GDM1 (cell line): ENCODE data around the gene COL4A2.
A peak's percentile ranks its signal among the peaks of the same experiment; 100 is the strongest.
"Not testable (repeated sequence)": the region's sequence is repeated elsewhere in the genome, so short reads cannot be mapped to it uniquely, and the experiment has no call there.

Experiments used
- DNase-seq: peaks from one replicate; lab custom pipeline; 2025; lab: John Stamatoyannopoulos, UW

The COL4A2 gene

DNA sequence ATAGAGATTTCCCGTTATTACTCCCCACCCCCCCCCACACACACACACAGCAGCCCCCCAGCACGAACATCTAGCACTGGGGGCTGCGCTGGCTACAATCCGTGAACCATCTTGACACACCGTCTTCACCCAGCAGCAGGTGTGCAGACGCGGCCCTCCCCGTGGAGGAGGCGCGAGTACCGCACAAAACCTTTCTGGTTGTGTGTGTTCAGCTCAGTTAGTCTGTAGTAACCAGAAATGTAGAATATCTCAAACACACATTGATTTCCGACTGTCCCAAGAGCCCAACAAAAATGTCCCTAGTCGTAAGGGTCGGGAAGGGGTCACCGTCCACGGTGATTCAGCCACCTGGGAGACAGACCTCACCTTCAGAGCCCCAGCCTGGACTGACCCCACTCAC lies 131.7 kb downstream of the COL4A2 start:
- no peak for DNase-seq

DNA sequence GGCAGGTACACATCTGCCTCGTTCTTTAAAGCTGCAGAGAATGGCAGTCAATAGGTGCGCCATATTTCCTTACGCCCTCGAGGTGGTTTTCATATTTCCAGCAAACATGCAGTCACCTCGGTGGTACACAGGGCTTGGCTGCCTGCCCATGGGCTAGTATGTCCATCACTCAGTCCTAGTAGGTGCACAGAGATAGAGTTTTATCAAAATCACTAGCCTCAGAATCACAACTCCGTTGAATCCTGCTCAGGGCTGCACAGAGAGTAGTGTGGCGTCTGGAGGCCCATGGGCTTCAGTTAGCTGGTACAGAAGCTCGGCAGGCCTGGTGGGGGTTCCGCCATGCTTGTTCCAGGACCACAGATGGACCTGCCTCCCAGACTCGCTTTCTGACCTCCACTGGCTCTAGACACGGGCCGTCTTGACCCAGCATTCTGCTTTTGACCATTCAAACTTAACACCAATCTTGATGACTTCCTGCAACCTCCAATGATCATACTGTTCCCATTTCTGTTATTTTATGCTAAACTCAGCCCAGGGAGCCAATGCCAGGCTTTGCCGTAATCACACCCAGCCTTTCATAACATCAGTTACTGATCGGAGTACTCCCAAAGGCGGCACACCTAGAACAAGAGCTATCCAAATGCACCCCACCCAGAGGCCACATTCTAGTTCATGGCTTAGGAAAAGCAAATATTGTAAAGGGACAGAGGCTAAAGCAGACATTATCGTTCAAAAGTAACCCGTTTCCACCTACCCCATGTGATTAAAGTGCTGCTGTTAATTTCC lies 134.1 kb downstream of the COL4A2 start:
- DNase-seq: no peak

DNA sequence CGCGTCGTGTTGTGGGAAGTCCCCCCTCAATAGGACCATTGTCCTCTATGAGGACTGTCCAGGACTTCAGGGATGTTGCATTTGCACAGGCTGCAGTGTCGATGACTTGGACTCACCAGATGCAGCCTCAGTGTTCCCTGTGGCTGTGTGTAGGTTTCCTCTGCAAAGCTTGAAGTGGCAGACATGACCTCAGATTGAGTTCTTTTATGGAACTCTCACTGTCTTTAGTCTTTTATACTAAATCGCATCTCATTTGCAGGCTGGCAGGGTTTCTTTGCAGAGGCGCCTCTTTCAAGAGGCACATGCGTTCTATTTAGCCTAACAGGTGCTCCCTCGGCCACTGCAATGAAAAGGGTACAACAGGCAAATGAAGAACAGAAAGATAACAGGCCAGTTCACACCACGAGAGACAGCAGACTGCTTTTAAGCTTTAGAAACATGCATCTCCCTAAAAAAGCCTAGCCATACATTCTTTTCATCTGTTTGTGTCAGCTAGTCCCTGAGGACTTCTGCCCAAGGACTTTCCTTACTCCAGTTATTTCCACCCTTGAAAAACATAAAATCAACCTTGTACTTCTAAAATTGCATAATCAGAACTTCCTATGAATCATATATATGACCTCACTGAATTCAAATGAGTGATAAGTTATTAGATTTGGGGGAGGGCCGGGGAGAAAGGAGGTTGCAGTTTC lies 136.0 kb downstream of the COL4A2 start:
- DNase-seq: no peak

DNA sequence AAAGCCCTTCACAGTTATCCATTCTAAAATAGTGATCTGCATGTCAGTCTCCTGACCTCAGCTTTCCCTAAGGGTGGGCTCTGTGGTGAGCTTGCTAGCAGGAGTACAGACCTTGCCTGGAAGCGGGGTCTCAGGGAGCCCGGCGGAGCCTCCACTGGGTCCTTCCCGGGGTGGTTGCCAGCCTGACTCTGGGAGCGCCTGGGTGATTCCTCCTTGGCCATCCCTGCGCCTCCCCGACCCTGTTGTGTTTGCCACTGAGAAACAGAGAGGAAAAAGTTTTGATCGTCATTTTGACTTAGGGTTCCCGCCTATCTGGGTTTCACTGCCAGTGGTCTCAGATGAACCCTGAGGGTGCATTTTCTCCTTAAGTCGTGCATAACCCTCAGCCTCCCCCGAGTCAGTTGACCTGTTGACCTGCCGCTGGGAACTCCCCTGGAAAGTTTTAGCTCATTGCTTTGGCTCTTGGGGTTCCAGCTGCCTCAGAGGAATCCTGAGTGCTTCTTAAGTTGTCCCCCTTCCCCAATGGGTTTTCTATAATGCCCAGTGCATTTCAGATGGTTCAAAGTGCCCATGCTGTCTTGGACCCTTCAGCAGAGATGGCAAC lies 136.6 kb downstream of the COL4A2 start:
- no peak for DNase-seq

DNA sequence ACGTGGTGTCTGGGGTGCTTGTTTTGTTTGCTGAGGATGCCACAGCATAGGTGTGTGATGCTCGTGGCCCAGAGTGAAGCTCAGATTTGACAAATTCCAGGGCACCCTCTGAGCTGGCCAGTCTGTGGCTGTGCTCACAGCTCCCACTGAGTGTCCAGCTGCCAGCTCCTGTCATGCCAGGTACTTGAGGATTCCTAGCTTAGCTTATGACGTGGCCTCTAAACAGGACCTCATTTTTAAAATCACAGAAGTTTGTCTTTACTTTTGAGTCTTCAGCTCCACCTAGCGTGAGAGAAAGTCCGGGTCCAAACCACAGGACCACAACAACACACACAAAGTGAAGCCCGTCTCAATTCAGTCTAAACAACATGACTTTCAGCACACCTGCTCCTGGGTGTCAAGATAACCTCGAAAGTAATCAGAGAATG lies 137.2 kb downstream of the COL4A2 start:
- no peak for DNase-seq

DNA sequence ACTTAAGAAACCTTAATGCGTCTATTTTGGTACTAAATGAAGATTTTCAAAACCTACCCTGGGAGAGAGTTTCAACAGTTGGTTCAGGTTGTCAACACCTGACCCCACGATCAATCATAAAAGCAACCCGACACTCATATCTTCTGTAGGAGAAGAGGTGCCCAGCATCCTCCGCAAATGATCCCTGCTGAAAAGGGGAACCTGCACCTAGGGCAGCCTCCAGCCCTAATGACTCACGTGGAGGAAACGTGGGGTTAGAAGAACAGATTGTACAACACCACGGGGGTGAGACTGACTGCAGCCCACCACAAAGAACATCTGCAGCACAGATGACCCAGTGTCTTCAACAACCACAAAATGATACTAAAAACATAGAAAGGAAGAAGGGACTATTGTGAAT lies 138.1 kb downstream of the COL4A2 start:
- peak; percentile 37 for DNase-seq

DNA sequence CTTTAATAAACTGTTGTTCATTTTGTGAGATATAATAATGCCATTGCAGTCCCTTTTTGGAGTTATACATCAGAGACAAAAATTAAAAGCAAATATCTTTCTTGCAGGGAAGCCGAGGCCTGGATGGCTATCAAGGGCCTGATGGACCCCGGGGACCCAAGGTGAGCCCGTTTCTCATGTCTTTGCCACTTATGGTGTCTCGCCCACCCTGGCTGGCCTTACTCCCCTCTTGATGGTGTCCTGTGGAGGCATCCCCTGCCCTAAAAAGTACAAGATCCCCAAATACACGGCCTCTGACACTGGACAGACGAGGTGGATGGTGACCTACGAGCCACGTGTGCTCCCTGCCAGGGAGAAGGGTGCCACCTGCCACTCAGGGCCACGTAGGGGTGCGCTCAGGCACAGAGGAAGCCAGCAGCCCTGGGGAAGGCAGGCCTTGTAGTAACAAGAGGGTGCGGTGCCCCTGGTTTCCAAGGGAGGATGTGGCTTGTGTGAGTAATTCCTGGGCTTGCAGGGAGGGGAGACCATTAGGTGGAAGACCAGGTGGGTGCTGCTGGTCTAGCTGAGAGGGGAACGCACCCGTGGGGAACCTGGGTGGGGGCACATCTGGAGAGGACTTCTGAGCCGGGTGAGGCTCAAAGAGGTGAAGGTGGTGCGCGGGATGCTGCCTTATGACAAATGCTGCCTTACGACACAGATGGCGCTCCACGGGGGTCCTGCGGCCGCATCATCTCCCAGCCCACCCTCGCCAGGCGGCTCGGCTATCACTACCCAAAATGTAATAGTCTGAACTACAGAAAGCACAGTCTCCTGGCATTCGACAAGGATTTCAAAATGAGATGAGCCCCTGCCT lies 138.9 kb downstream of the COL4A2 start:
- no peak for DNase-seq

DNA sequence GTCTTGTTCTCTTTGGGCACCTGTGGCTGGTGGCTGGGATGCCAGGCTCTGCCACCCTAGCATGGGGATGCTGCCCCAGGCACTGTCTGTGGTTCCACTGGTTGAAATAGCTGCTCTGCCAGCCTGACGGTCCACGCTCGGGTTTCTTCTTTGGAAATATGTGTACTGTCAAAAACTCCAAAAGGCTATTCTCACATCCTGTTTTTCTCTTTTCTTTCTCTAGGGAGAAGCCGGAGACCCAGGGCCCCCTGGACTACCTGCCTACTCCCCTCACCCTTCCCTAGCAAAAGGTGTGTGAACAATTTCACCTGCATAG lies 139.4 kb downstream of the COL4A2 start:
- DNase-seq: no peak

DNA sequence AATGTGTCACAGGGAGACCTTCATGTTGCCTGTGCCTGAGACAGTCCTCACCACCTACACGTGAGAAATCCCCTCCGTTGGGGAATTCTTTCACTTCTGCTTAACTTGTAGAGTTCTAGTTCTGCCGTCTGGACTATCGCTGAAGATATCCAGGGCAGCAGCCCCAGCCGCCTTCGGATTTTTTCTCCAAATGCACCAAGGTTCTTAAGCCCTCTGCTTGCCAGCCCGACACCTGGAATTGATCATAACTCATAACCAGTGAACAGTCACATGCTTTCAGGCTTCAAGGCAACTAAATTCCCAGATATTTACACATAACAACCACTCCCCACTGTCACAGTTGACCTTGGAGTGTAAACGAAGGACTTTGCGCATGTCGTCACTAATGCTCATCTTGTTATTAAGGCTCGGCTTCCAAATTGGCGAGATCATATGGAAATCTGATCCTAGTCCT lies 140.0 kb downstream of the COL4A2 start:
- DNase-seq: no peak

DNA sequence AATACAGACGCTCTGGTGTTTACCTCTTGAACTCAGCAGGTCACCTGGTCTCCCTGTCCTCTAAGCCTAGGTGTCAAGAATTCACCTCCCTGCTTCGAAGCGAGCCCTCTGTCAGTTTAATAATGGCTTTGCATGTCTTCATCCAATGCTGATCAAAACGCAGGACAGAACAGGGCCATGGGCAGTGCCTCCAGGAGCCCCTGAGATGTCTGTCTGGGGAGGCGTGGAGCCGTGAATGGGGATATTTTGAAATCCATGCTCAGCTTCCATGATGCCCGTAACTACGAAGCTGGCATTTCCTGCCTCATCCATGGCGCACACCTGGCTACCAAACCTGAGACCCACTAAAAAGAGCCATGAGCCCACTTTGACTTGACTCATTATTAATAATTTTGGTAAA lies 140.7 kb downstream of the COL4A2 start:
- no peak for DNase-seq

DNA sequence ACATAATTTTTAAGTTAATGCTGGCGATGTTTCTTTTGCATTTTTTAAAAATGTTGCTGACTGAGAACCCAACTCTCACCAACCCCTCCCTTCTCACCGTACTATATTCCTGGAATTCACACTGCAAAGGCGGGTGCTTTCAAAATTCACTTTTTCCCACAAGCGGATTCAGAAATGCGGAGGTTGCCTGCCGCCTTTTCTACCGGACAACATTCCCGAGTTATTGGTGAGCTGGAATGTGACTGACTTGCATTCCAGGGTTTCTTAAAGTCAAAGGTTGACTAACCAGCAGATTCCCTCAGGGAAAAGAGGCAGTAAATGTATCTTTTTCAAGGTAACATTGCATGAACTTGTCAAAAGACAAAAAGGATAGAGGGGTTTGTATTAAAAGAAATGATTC lies 141.1 kb downstream of the COL4A2 start:
- no peak for DNase-seq

DNA sequence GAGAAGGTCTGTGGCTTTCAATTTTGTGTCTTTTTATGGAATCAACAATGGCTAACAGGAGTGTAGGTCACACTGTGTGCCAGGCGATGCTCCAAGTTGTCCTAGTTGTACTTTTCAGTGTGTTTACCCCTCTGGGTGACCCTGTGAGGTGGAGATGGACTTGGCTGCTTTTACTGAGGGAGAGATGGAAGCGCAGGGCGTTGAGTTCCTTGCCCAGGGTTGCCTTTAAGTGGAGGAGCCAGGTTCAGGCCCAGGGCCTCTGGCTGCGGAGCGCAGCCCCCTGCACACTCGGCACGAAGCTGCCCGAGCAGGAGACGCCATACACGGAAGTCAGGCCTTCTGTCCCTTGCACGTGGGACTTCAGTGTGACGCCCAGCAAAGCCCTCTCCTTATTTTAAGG lies 141.6 kb downstream of the COL4A2 start:
- DNase-seq: no peak

DNA sequence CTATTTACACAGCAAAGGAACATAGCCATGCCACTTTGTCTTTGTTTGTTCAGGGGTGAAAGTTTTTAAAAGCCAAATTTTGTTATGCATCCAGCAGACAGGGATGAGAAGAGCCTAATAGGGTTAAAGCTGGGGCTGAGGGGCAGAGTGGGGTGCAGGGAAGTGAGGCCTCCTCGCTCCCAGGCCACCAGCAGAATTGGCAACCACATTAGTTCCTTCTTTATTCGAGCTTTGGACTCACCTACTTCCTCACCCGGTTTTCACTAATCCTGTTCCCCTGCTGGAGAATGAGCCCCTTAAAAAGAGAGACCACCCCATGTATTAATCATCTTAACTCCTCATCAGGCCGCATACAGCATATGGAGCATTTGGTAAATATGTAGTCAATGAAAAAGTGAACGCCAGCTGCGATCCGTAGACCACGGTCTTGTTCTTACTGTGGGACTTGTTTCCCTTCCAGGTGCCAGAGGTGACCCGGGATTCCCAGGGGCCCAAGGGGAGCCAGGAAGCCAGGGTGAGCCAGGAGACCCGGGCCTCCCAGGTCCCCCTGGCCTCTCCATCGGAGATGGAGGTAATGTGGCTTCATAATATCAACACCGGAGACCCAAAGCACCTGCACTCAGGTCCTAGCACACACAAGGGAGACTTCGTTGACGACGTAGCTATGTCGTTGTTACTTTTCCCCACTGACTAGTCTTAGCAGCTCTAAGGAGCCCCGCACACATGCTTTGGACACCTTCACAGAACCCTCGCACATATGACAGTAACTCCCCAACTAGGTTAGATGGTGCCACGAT lies 142.3 kb downstream of the COL4A2 start:
- DNase-seq: no peak

DNA sequence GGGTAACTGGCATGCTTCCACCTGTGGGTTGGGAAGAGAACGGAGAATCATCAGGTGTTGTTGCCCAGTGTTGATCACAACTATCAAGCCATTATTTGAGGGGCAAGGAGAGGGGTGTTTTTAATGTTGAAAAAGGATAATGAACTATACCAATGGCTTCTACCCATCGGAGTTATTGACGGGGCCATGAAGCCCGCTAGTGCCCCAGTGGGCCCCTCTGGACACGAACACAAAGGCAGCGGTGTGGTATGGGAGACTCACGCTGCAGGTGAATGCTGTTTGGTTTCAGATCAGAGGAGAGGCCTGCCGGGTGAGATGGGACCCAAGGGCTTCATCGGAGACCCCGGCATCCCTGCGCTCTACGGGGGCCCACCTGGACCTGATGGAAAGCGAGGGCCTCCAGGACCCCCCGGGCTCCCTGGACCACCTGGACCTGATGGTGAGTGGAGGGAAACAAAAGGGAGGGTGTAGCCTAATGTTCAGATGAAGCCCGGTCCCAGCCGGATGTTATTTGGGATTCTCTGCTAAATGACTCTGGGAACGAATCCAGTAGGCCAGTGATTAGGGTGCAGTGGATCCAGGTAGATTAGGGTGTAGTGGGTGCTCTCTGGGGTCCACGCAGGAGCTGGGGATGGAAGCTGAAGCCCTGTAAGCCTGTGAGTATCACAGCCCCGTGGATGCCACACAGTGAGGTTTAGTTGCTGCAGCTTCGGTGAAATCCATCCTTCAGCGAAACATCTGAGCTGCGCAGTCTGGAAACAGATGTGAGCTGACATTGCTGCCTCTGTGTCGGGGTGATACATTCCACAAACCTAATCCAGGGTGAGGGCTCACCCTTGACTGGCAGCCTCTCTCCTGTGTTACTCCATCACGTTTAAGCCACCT lies 143.2 kb downstream of the COL4A2 start:
- no peak for DNase-seq

DNA sequence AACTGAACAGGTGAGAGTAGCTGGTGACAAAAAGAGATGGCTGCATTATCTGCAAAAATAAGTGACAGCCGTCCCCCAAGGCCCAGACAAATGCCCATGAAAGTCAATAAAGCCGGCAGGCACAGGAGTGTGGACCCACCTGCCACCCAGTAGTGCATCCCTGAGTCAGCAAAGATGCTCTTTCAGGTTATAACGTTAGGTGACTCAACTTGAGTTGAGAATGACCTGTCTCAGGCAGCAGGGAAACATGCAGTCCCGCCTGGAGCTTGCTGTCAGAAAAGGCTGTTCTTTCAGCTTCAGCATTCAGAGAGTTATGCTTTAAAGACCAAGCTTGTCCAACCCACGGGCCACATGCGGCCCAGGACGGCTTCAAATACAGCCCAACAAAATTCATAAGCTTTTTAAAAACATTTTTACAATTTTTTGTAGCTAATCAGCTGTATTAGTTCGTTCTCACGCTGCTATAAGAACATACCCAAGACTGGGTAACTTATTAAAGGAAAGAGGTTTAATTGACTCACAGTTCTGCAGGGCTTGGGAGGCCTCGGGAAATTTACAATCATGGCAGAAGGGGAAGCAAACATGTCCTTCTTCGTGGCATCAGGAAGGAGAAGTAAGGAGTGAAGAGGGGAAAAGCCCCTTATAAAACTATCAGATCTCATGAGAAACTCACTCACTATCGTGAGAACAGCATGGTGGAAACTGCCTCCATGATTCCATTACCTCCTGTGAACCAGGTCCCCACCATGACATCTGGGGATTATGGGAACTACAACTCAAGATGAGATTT lies 144.1 kb downstream of the COL4A2 start:
- DNase-seq: no peak

DNA sequence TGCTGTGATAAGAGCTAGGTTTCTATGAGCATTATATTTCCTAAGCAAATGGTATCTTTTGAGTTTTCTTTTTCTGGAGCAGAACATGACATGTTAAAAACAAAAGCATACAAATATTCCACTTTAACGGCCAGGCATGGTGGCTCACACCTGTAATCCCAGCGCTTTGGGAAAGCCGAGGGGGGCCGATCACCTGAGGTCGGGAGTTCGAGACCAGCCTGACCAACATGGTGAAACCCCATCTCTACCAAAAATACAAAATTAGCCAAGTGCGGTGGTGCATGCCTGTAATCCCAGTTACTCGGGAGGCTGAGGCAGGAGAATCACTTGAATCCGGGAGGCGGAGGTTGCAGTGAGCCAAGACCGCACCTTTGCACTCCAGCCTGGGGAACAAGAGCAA lies 146.0 kb downstream of the COL4A2 start:
- DNase-seq: not testable (repeated sequence)

DNA sequence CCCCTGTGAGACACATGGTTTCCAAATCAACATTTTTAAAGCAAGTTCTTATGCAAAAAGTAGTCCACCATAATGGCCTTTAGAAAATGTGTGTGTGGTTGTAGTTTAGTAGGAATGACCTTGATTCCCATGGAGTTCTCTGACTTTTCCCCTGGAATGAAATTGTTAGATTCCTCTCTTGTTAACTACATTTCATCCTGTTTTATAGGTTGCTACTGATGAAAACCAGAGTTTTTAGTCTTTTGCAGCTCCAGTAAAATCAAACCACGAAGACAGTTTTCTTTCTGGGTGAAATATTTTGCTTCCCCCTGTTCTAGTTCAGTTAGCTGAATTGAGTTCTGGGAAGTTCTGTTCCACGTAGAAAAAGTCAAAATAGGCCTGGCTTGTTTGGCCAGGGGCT lies 146.7 kb downstream of the COL4A2 start:
- no peak for DNase-seq

DNA sequence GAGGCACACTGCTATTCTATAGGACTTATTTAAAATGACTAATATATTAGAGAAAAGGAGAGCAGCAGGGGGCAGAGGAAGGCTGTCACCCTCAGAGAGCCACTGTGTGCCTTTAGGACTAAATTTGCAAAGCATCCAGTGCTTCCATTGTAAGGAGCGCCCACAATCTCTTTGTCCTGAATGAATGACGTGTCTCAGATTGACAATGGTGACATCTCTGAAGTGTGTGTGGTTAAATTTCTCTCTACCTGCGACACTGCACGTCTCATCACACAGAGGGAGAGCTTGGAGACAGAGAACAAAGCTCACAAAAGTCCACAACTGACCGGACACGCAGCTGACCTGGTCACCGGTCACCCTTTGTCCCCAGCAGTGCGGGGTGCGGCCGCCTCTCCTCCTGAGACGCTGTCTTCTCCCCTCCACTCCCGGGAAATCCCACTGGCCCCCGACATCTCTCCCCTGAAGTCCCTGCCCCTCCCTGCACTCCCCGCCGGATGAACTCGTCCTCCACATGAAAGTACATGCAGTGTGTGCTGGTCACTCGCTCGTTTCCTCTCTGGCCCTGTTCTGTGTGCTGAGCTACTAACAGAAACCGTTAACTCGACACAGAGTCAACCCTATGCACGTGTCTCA lies 147.3 kb downstream of the COL4A2 start:
- DNase-seq: no peak

DNA sequence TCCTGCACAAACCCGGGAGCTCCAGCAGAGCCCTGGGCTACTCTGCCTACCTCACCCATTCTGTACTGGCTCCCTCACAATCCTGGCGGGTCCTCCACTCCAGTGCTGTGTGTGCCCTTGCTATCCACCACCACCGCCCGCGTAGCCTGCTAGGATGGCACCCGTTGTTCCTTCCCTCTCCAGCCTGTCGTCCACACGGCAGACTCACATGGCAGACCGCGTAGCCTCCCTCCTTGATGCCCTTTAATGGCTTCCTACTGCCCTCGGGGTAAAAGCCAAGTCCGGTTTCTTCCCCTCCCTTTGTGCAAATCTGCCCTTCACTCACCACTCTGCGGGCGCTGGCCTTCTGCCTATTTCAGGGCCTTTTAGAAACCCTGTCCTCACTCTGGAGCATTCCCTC lies 147.9 kb downstream of the COL4A2 start:
- DNase-seq: no peak
